ENCODE measurements around the gene TRAPPC2. TPM values are rescaled to one million over a fixed set of nuclear protein-coding genes. Genes with fewer than 3 reads are reported as not detected.

Gene TRAPPC2
- total RNA-seq, 1 experiment from 2014 or later = 10.2 TPM

GRCh38 chrX:13756381-13756780, 22.0 kb upstream of the TRAPPC2 start (continued):
- no peak for TF ChIP-seq ATF6 (CRISPR knock-in tag; IDR thresholded peaks at IDR 0.05)
- no peak for TF ChIP-seq ZNF138 (CRISPR knock-in tag; conservative IDR thresholded peaks at IDR 0.05)
- TF ChIP-seq CREM (CRISPR knock-in tag; IDR thresholded peaks at IDR 0.05) = no peak

- no peak overlapping the region for H3K27ac Mint-ChIP-seq
- no peak for TF ChIP-seq ZSCAN18 (CRISPR knock-in tag; IDR thresholded peaks at IDR 0.05)
- TF ChIP-seq ELF4 (CRISPR knock-in tag; IDR thresholded peaks at IDR 0.05; ENCODE audit: low read depth) = no peak
- TF ChIP-seq MLX (CRISPR knock-in tag; IDR thresholded peaks at IDR 0.05) = no peak
- no peak for TF ChIP-seq ATF1 (CRISPR knock-in tag; IDR thresholded peaks at IDR 0.05)
- no peak for TF ChIP-seq E2F4 (CRISPR knock-in tag; IDR thresholded peaks at IDR 0.05; ENCODE audit: borderline replicate concordance, low read depth)
- no peak for TF ChIP-seq SP1 (CRISPR knock-in tag; conservative IDR thresholded peaks at IDR 0.05)
- TF ChIP-seq GABPB1 (CRISPR knock-in tag; IDR thresholded peaks at IDR 0.05) = no peak
- no peak for TF ChIP-seq MYBL2 (CRISPR knock-in tag; IDR thresholded peaks at IDR 0.05)
- TF ChIP-seq ZNF416 (CRISPR knock-in tag; IDR thresholded peaks at IDR 0.05) = no peak
- TF ChIP-seq SOX15 (CRISPR knock-in tag; IDR thresholded peaks at IDR 0.05) = no peak
- no peak for TF ChIP-seq ATF3 (CRISPR knock-in tag; conservative IDR thresholded peaks at IDR 0.05)
- TF ChIP-seq ZNF219 (CRISPR knock-in tag; IDR thresholded peaks at IDR 0.05; ENCODE audit: borderline replicate concordance) = no peak
- TF ChIP-seq PREB (CRISPR knock-in tag; IDR thresholded peaks at IDR 0.05; ENCODE audit: borderline replicate concordance) = no peak
- DNase-seq (ENCODE audit: low spot score) (no peak), ATAC-seq (no peak)
- no peak overlapping the region for H3K4me3 Mint-ChIP-seq
- no peaks in the 10 kb centered on the region for H3K9me3 Mint-ChIP-seq
- no peaks in the 10 kb centered on the region for H3K27me3 Mint-ChIP-seq (ENCODE audit: low read depth)
- POLR2A ChIA-PET = no interaction called here
- CTCF ChIA-PET = no interaction called here
- peaks cover 33% of the 10 kb centered on the region for H3K36me3 Mint-ChIP-seq
- peaks cover 18% of the 10 kb centered on the region for H3K4me1 Mint-ChIP-seq
Observed at GRCh38 chrX:13755254-13755653, 20.8 kb upstream of the TRAPPC2 start.

- DNase-seq (ENCODE audit: low spot score) = no peak
- Mint-ChIP-seq H3K27me3 (ENCODE audit: low read depth) (no peaks in the 10 kb centered on the region), H3K4me1 (peaks cover 14% of the 10 kb centered on the region; the same call in 1 of the 2 replicates), H3K9me3 (no peaks in the 10 kb centered on the region), H3K27ac (no peak overlapping the region), H3K4me3 (no peak overlapping the region), H3K36me3 (peaks cover 31% of the 10 kb centered on the region)
- ChIA-PET POLR2A (no interaction called here), CTCF (no interaction called here)
- no peak for ATAC-seq
- TF ChIP-seq ATF3 (CRISPR knock-in tag; conservative IDR thresholded peaks at IDR 0.05) = no peak
- no peak for TF ChIP-seq IRF1 (CRISPR knock-in tag; IDR thresholded peaks at IDR 0.05)
- TF ChIP-seq SOX15 (CRISPR knock-in tag; IDR thresholded peaks at IDR 0.05) = no peak
- TF ChIP-seq ARID4B (CRISPR knock-in tag; IDR thresholded peaks at IDR 0.05; ENCODE audit: borderline replicate concordance) = no peak
- TF ChIP-seq ATF2 (CRISPR knock-in tag; IDR thresholded peaks at IDR 0.05; ENCODE audit: borderline replicate concordance, low read depth) = no peak
- TF ChIP-seq ELF4 (CRISPR knock-in tag; IDR thresholded peaks at IDR 0.05; ENCODE audit: low read depth) = no peak
Observed at GRCh38 chrX:13754765-13755164, 20.3 kb upstream of the TRAPPC2 start.

Data from WTC11 (cell line).